ENCODE results near the gene CLTCL1. TPM values are rescaled to one million over a fixed set of nuclear protein-coding genes. Genes with fewer than 3 reads are reported as not detected.
"Not testable (repeated sequence)": the region's sequence is repeated elsewhere in the genome, so short reads cannot be mapped to it uniquely, and the experiment has no call there.

Gene CLTCL1
- total RNA-seq, result 4.3 and 5.3 TPM in 2 replicates

DNA sequence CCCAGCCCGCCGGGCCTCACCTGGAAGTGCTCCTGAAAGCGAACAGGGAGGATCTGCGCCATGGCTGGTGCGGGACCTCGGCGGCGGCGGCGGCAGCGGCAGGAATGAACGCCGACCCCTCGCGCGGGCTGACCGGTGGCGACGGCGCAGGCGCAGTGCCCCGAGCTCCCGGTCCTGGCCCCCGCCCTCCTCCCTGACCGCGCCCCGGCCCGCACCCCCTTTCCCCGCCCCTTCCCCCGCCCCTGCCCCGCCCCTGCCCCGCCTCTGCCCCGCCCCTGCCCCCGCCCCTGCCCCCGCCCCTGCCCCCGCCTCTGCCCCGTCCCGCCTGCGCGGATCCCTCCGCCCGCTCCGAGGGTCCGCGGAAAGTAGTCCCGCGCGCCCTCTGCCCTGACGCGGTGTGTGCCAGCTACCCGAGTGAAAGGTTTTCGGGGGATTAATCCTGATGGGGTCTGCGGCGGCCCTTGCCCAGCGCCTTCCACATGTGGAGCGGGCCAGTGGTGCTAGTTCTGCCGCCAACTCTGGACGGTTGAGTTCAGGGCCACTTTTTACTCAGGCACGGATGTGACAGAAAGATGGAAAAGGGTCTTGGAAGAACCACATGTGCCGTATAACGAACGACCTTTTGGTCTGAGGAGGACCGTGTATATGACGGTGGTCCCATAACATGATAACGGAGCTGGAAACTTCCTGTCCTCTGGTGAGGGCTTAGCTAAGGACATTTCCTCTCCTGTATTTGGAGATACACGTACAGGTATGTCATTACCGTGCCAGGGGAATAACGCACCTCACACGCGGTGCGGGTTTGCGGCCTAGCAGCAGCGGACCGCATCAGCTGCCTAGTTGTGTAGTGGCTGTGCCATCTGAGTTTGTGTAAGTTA lies at the start of gene CLTCL1:
TSS of gene CLTCL1 (minus strand) at position 140 of the 878 bp plus-strand sequence. CDS start at position 62, 78 bp downstream.
- DNase-seq (ENCODE audit: low read depth), result no peak
- TF ChIP-seq, protein P1, sequence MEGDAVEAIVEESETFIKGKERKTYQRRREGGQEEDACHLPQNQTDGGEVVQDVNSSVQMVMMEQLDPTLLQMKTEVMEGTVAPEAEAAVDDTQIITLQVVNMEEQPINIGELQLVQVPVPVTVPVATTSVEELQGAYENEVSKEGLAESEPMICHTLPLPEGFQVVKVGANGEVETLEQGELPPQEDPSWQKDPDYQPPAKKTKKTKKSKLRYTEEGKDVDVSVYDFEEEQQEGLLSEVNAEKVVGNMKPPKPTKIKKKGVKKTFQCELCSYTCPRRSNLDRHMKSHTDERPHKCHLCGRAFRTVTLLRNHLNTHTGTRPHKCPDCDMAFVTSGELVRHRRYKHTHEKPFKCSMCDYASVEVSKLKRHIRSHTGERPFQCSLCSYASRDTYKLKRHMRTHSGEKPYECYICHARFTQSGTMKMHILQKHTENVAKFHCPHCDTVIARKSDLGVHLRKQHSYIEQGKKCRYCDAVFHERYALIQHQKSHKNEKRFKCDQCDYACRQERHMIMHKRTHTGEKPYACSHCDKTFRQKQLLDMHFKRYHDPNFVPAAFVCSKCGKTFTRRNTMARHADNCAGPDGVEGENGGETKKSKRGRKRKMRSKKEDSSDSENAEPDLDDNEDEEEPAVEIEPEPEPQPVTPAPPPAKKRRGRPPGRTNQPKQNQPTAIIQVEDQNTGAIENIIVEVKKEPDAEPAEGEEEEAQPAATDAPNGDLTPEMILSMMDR (conservative IDR thresholded peaks at IDR 0.05; ENCODE audit: low read depth, low read length), result no peak
- H3K4me3 ChIP-seq (ENCODE audit: low read depth, low read length), result peak within 1 kb of the TSS; percentile 83

DNA sequence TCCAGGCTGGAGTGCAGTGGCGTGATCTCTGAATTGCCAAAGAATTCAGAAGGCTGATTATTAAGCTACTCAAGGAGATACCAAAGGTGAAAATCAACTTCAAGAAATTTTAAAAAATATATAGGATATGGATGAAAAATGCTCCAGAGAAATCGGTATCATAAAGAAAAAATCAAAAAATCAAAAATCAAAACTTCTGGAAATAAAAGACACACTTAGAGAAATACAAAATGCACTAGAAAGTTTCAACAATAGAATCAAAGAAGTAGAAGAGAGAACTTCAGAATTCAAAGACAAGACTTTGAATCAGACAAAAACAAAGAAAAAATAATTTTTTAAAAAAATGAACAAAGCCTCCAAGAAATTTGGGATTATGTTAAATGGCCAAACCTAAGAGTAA lies 45.6 kb upstream of the CLTCL1 start:
- DNase-seq (ENCODE audit: low read depth), result no peak
- H3K4me3 ChIP-seq (ENCODE audit: low read depth, low read length), result no peak overlapping the region
- TF ChIP-seq, protein P1 (conservative IDR thresholded peaks at IDR 0.05; ENCODE audit: low read depth, low read length), result no peak

DNA sequence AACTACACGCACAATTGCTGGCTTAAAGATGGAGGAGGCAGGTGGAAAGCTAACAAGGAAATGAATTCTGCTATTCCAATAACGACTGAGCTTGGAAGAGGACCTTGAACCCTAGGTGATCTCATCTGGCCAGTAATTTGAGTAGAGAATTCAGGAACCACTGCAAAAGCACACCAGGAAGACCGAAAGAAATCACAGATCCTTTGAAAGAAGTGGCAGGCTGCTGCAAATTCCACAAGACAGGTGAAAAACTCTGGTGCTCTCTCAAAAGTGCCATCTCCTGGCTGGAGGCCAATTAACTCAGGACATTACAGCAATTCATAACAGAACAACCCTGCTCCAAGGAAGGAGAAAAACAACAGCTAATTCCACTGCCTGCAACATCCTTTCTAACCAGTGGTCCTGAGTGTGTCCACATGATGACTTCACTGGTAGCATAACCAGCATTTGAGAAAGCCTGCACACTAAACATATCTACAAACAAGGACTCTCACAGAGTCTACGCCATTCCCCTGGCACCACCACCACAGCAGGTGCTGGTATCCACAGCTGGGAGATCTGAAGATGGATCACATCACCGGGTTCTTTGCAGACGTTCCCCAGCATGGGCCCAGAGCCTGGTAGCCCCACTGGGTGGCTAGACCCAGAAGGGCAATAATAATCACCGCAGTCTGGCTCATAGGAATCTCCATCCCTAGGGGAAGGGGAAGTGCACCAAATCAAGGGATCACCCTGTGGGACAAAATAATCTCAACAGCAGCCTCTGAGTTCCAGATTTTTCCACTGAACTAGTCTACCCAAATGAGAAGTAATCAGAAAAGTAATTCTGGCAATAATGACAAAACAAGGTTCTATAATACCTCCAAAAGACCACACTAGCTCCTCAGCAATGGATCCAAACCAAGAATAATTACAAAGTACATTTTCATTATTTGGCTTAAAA lies 44.9 kb upstream of the CLTCL1 start:
- DNase-seq (ENCODE audit: low read depth), result no peak
- H3K4me3 ChIP-seq (ENCODE audit: low read depth, low read length), result no peak overlapping the region
- TF ChIP-seq, protein P1 (conservative IDR thresholded peaks at IDR 0.05; ENCODE audit: low read depth, low read length), result no peak

DNA sequence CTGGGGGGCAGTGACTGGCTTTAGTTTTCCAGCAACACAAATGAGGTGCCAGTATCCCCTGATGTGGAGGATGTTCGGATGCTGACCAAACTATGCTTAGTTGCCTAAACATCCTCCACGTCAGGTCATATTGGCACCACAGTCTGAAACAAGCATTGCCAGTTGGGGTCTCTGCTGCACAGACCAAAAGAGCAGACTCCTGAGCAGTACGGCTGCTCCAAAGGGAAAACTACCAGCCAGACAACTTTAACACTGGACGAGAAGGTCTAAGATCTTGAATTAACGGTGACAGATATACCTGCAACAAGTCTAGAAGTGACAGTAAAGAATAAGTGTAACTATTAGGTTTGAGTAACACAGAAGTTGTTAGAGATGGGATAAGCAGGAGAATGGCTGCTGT lies 40.5 kb upstream of the CLTCL1 start:
- TF ChIP-seq, protein P1 (conservative IDR thresholded peaks at IDR 0.05; ENCODE audit: low read depth, low read length), result no peak
- no peak overlapping the region for H3K4me3 ChIP-seq (ENCODE audit: low read depth, low read length)
- DNase-seq (ENCODE audit: low read depth), result no peak

DNA sequence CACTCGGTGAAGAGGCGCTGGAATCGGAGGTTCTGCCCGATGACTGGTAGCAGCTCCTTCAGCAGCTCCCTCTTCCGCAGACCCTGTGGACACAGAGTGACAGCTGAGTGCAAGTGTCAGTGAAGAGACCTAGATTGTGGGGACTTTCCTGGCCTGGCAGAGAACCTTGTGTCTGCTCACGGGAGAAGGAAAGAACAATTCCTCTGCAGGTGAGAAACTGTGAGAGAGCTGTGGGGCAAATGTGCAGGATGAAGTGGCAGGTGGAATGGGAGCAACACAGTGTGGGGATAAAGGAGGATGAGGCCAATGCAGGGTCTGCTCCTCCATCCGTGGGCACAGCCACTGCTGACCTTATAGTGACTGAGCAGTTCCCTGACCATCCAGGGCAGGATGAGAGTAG lies 40.0 kb upstream of the CLTCL1 start:
- H3K4me3 ChIP-seq (ENCODE audit: low read depth, low read length), result no peak overlapping the region
- DNase-seq (ENCODE audit: low read depth), result no peak

DNA sequence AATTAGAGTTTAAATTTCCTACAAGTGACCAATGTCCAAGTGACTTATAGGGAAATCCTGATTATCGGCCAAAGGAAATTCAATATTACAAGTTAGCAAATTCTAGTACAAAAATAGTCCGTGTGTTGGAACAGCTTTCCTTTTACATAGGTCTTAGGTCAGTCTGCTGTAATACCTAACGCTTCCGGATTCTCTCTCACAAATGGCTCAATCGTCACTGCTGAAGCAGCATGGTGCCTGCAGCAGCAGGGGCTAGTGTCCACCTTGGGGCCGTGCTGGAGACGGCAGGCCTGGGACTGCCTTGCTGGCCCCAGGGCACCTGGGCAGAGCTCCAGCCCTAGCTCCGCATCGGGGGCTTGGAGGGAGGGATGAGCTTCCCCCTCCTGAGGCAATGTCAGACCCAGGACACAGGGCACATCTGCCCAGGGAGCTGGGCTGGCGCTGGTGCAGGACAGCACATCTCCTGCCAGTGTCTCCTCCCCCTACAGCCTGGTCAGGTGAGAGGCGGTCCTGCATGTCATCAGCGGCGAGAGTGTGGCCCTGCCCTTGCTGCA lies 39.4 kb upstream of the CLTCL1 start:
- TF ChIP-seq, protein P1 (conservative IDR thresholded peaks at IDR 0.05; ENCODE audit: low read depth, low read length), result no peak
- no peak for DNase-seq (ENCODE audit: low read depth)
- no peak overlapping the region for H3K4me3 ChIP-seq (ENCODE audit: low read depth, low read length)

More for the DNA sequence above, 40.0 kb upstream of the CLTCL1 start:
- TF ChIP-seq, protein P1 (conservative IDR thresholded peaks at IDR 0.05; ENCODE audit: low read depth, low read length), result no peak

DNA sequence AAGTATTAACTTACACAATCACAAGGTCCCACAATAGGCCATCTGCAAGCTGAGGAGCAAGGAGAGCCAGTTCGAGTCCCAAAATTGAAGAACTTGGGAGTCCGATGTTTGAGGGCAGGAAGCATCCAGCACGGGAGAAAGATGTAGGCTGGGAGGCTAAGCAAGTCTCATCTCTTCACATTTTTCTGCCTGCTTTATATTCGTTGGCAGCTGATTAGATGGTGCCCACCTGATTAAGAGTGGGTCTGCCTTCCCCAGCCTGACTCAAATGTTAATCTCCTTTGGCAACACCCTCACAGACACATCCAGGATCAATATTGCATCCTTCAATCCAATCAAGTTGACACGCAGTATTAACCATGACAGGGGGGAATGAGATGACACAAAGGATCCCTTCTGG lies 38.7 kb upstream of the CLTCL1 start:
- DNase-seq (ENCODE audit: low read depth); H3K4me3 ChIP-seq (ENCODE audit: low read depth, low read length): not testable (repeated sequence)
